Liver (tissue), 9 donors: Measurements from ENCODE around the gene ART3. TPM values are rescaled to one million over a fixed set of nuclear protein-coding genes. Genes with fewer than 3 reads are reported as not detected.

ENCODE experiments used
- DNase-seq: peaks from one replicate; pipeline ENCODE4 v3.0.0-alpha.2; 2017; ENCODE audit warnings: low spot score
- H3K27ac ChIP-seq, 2 donors: one replicate each; pipeline ENCODE4 v1.7.0; 2013; ENCODE audit warnings: inconsistent platforms in 2 of 2, low read length in 2 of 2, control low read depth in 1 of 2, low read depth in 1 of 2, mild to moderate bottlenecking in 1 of 2
- H3K27me3 ChIP-seq, 4 donors: one replicate each; pipeline versions ENCODE4 v1.6.1 to v1.7.0; 2013; ENCODE audit warnings: low read length in 3 of 4, inconsistent platforms in 1 of 4, mild to moderate bottlenecking in 1 of 4, moderate library complexity in 1 of 4; ENCODE audit not compliant: control insufficient read depth in 4 of 4, insufficient read depth in 4 of 4
- H3K36me3 ChIP-seq, 4 donors: one replicate each; pipeline versions ENCODE4 v1.6.1 to v1.7.0; 2013; ENCODE audit warnings: low read length in 3 of 4, mild to moderate bottlenecking in 3 of 4, low read depth in 1 of 4, moderate library complexity in 1 of 4; ENCODE audit not compliant: control insufficient read depth in 4 of 4, insufficient read depth in 3 of 4
- H3K4me1 ChIP-seq, 4 donors: one replicate each; pipeline versions ENCODE4 v1.6.1 to v1.7.0; 2013; ENCODE audit warnings: low read length in 3 of 4, mild to moderate bottlenecking in 3 of 4, moderate library complexity in 1 of 4; ENCODE audit not compliant: control insufficient read depth in 4 of 4, insufficient read depth in 4 of 4
- H3K4me3 ChIP-seq, 3 donors: one replicate each; pipeline versions ENCODE4 v1.6.1 to v1.7.0; 2013; ENCODE audit warnings: low read length in 3 of 3, control low read depth in 1 of 3, low read depth in 1 of 3, mild to moderate bottlenecking in 1 of 3
- H3K9ac ChIP-seq, 2 donors: one replicate each; pipeline ENCODE4 v1.7.0; 2013; ENCODE audit warnings: low read length in 2 of 2, mild to moderate bottlenecking in 2 of 2, moderate library complexity in 2 of 2, control low read depth in 1 of 2, low read depth in 1 of 2
- H3K9me3 ChIP-seq, 4 donors: one replicate each; pipeline versions ENCODE4 v1.6.1 to v1.7.0; 2013; ENCODE audit warnings: low read length in 3 of 4; ENCODE audit not compliant: control insufficient read depth in 4 of 4
- CTCF ChIP-seq: fragments of 150-350 bp; IDR thresholded peaks from 2 replicates; pipeline ENCODE4 v1.5.1; 2017; ENCODE audit warnings: improper control_type of control experiment, low read depth, low read length; ENCODE audit not compliant: missing input control
- EGR1 ChIP-seq, 2 donors: IDR thresholded peaks; 2 replicates each; pipeline ENCODE4 v1.6.1; 2016 to 2018; ENCODE audit warnings: antibody characterized with exemption in 2 of 2, low read depth in 2 of 2
- FOXA1 ChIP-seq: IDR thresholded peaks from 2 replicates; pipeline ENCODE4 v1.6.1; 2016; ENCODE audit warnings: antibody characterized with exemption
- FOXA2 ChIP-seq: IDR thresholded peaks from 2 replicates; pipeline ENCODE4 v1.6.1; 2016; ENCODE audit warnings: antibody characterized with exemption
- GABPA ChIP-seq, 2 donors: IDR thresholded peaks in 1 of 2; conservative IDR thresholded peaks in 1 of 2; 2 replicates each; pipeline ENCODE4 v1.6.1; 2016; ENCODE audit warnings: antibody characterized with exemption in 2 of 2, mild to moderate bottlenecking in 1 of 2, moderate library complexity in 1 of 2
- HNF4A ChIP-seq, 2 donors: conservative IDR thresholded peaks; 2 replicates each; pipeline ENCODE4 v1.6.1; 2016; ENCODE audit warnings: antibody characterized with exemption in 2 of 2, mild to moderate bottlenecking in 2 of 2
- HNF4G ChIP-seq: IDR thresholded peaks from 2 replicates; pipeline ENCODE4 v1.6.1; 2016; ENCODE audit warnings: antibody characterized with exemption
- JUND ChIP-seq, 2 donors: IDR thresholded peaks; 2 replicates each; pipeline ENCODE4 v1.6.1; 2016; ENCODE audit warnings: antibody characterized with exemption in 2 of 2
- NR2F2 ChIP-seq: IDR thresholded peaks from 2 replicates; pipeline ENCODE4 v1.6.1; 2016; ENCODE audit warnings: antibody characterized with exemption
- RAD21 ChIP-seq, 2 donors: IDR thresholded peaks; 2 replicates each; pipeline ENCODE4 v1.6.1; 2016; ENCODE audit warnings: antibody characterized with exemption in 2 of 2, mild to moderate bottlenecking in 2 of 2
- RXRA ChIP-seq, 2 donors: IDR thresholded peaks; 2 replicates each; pipeline ENCODE4 v1.6.1; 2017 to 2018; ENCODE audit warnings: antibody characterized with exemption in 2 of 2, mild to moderate bottlenecking in 1 of 2
- SP1 ChIP-seq: IDR thresholded peaks from 2 replicates; pipeline ENCODE4 v1.6.1; 2018; ENCODE audit warnings: antibody characterized with exemption, mild to moderate bottlenecking
- TAF1 ChIP-seq: conservative IDR thresholded peaks from 2 replicates; pipeline ENCODE4 v1.6.1; 2016; ENCODE audit warnings: antibody characterized with exemption, mild to moderate bottlenecking
- YY1 ChIP-seq: IDR thresholded peaks from 2 replicates; pipeline ENCODE4 v1.6.1; 2016; ENCODE audit warnings: antibody characterized with exemption, mild to moderate bottlenecking
- WGBS: extraction: QIAGEN DNeasy Blood & Tissue Kit; methylation state at CpG from one replicate; pipeline ENCODE4 v1.1.7; 2013; 5-methylcytosine and 5-hydroxymethylcytosine counted together
- polyA plus RNA-seq, 2 donors: library from polyadenylated mRNA; stranded (reverse) in 1 of 2; unstranded in 1 of 2; fragments of 200-250 nt in 1 of 2; fragments of >200 nt in 1 of 2; fragmentation: Nextera tagmentation in 1 of 2; extraction: Ambion mirVana in 1 of 2; gene quantifications; one replicate each; pipeline versions ENCODE4 v1.2.1 to v1.2.3, GENCODE V29; 2013 to 2015
- total RNA-seq, 2 donors: library from RNA; depleted of rRNA; stranded (reverse); fragments of >200 nt; gene quantifications; one replicate each; pipeline ENCODE4 v1.2.3, GENCODE V29; 2014
- TF ChIP-seq, protein P1 (sequence below): IDR thresholded peaks from 2 replicates; pipeline ENCODE4 v1.6.1; 2016; ENCODE audit warnings: antibody characterized with exemption
- TF ChIP-seq, protein P2 (sequence below): IDR thresholded peaks from 2 replicates; pipeline ENCODE4 v1.6.1; 2016; ENCODE audit warnings: antibody characterized with exemption
- TF ChIP-seq, protein P3 (sequence below): IDR thresholded peaks from 2 replicates; pipeline ENCODE4 v1.6.1; 2016; ENCODE audit warnings: antibody characterized with exemption, mild to moderate bottlenecking
- TF ChIP-seq, protein P4 (sequence below): IDR thresholded peaks from 2 replicates; pipeline ENCODE4 v1.6.1; 2016; ENCODE audit warnings: antibody characterized with exemption
- donor health status: healthy.
- donor health status: healthy.
- donor health status: healthy.
- donor health status: healthy.
- donor health status: healthy.

Gene ART3
- total and polyA plus RNA-seq, 4 donors: 0.08 TPM; not detected in 3

DNA sequence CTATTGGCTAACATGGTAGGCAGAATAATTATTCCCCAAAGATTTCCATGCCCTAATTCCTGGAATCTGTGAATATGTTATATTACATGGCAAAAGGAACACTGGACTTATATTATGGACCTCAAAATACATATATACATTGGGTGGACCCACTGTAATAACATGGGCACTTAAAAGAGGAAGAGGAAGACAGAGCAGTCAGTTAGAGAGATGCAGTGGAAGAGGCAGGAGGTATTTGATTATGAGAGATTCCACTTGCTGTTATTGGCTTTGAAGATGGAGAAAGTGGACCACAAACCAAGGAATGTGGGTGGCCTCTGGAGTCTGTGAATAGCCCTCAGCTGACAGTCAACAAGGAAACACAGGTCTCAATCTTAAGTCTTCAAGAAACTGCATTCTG, 14.0 kb upstream of the ART3 start:
- peaks cover 0 to 18% (median 6%) of the 10 kb centered on the region in 4 donors for H3K4me1 ChIP-seq
- H3K36me3 ChIP-seq: no peaks in the 10 kb centered on the region
- no peaks in the 10 kb centered on the region for H3K9me3 ChIP-seq
- H3K27me3 ChIP-seq: no peaks in the 10 kb centered on the region
- no peak overlapping the region for H3K4me3 ChIP-seq
- TF ChIP-seq RXRA (IDR thresholded peaks at IDR 0.05) (no peak), HNF4G (no peak), FOXA1 (no peak), RAD21 (IDR thresholded peaks at IDR 0.05) (no peak), JUND (IDR thresholded peaks at IDR 0.05) (no peak), SP1 (no peak)
- TF ChIP-seq, protein P1, sequence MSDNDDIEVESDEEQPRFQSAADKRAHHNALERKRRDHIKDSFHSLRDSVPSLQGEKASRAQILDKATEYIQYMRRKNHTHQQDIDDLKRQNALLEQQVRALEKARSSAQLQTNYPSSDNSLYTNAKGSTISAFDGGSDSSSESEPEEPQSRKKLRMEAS: no peak
- no peak for DNase-seq
- no peak overlapping the region for H3K9ac ChIP-seq
- H3K27ac ChIP-seq: no peak overlapping the region

DNA sequence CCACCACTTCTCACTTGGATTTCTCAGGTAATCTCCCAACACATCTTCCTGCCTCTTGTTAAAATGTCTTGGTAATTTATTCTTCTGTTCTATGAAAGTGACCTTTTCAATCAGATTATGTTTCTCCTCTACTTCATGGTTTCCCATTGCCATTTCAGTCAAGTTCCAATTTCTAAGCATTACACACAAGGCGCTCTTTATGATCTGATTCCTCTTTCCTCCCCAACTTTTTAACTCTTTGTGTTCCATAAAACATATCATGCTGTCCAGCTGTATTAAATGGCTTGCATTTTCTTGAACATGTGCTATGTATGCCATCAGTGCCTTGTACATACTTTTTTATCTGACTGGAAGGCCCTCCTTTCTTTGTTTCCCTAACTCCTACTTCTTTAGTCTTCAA, 13.1 kb upstream of the ART3 start:
- 86% methylated on average over 1 of the region's 1 CpG for WGBS
- peaks cover 0 to 18% (median 6%) of the 10 kb centered on the region in 4 donors for H3K4me1 ChIP-seq
- H3K27ac ChIP-seq: no peak overlapping the region
- no peaks in the 10 kb centered on the region for H3K27me3 ChIP-seq
- H3K9ac ChIP-seq: no peak overlapping the region
- no peaks in the 10 kb centered on the region for H3K9me3 ChIP-seq
- no peak for DNase-seq
- no peak overlapping the region for H3K4me3 ChIP-seq
- H3K36me3 ChIP-seq: no peaks in the 10 kb centered on the region
- TF ChIP-seq, protein P2, sequence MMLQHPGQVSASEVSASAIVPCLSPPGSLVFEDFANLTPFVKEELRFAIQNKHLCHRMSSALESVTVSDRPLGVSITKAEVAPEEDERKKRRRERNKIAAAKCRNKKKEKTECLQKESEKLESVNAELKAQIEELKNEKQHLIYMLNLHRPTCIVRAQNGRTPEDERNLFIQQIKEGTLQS: no peak
- TF ChIP-seq CTCF: no peak
- no peak for TF ChIP-seq HNF4A (conservative IDR thresholded peaks at IDR 0.05)
- TF ChIP-seq, protein P3, sequence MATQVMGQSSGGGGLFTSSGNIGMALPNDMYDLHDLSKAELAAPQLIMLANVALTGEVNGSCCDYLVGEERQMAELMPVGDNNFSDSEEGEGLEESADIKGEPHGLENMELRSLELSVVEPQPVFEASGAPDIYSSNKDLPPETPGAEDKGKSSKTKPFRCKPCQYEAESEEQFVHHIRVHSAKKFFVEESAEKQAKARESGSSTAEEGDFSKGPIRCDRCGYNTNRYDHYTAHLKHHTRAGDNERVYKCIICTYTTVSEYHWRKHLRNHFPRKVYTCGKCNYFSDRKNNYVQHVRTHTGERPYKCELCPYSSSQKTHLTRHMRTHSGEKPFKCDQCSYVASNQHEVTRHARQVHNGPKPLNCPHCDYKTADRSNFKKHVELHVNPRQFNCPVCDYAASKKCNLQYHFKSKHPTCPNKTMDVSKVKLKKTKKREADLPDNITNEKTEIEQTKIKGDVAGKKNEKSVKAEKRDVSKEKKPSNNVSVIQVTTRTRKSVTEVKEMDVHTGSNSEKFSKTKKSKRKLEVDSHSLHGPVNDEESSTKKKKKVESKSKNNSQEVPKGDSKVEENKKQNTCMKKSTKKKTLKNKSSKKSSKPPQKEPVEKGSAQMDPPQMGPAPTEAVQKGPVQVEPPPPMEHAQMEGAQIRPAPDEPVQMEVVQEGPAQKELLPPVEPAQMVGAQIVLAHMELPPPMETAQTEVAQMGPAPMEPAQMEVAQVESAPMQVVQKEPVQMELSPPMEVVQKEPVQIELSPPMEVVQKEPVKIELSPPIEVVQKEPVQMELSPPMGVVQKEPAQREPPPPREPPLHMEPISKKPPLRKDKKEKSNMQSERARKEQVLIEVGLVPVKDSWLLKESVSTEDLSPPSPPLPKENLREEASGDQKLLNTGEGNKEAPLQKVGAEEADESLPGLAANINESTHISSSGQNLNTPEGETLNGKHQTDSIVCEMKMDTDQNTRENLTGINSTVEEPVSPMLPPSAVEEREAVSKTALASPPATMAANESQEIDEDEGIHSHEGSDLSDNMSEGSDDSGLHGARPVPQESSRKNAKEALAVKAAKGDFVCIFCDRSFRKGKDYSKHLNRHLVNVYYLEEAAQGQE: no peak
- TF ChIP-seq, protein P4, sequence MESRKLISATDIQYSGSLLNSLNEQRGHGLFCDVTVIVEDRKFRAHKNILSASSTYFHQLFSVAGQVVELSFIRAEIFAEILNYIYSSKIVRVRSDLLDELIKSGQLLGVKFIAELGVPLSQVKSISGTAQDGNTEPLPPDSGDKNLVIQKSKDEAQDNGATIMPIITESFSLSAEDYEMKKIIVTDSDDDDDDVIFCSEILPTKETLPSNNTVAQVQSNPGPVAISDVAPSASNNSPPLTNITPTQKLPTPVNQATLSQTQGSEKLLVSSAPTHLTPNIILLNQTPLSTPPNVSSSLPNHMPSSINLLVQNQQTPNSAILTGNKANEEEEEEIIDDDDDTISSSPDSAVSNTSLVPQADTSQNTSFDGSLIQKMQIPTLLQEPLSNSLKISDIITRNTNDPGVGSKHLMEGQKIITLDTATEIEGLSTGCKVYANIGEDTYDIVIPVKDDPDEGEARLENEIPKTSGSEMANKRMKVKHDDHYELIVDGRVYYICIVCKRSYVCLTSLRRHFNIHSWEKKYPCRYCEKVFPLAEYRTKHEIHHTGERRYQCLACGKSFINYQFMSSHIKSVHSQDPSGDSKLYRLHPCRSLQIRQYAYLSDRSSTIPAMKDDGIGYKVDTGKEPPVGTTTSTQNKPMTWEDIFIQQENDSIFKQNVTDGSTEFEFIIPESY: no peak
- TF ChIP-seq, protein P1: no peak
- TF ChIP-seq FOXA1: no peak
- TF ChIP-seq HNF4G: no peak
- no peak for TF ChIP-seq RAD21 (IDR thresholded peaks at IDR 0.05)
- TF ChIP-seq EGR1 (IDR thresholded peaks at IDR 0.05; ENCODE audit: low read depth in 2 of 2): no peak
- no peak for TF ChIP-seq GABPA (IDR thresholded peaks at IDR 0.05 in 1 of 2, conservative IDR thresholded peaks at IDR 0.05 in 1 of 2)
- no peak for TF ChIP-seq SP1
- TF ChIP-seq JUND (IDR thresholded peaks at IDR 0.05): no peak
- no peak for TF ChIP-seq NR2F2
- TF ChIP-seq RXRA (IDR thresholded peaks at IDR 0.05): no peak
- TF ChIP-seq TAF1: no peak
- no peak for TF ChIP-seq YY1
- TF ChIP-seq FOXA2: no peak
